IMR-90 (cell line): ENCODE data around the gene KRABD2.

Experiments used
- ATAC-seq: fragments of 200-7000 bp; cut with Tn5 transposase; 2 replicates; pipeline ENCODE4 v1.9.1; 2020; ENCODE audit warnings: low read depth, mild to moderate bottlenecking, moderate library complexity
- BruUV-seq: library from RNA; stranded (reverse); fragments of 400-500 nt; replicated peaks from 2 replicates; lab custom pipeline; 2021; lab: Mats Ljungman, UMichigan
- CTCF ChIA-PET: fragments of 300-600 bp; formaldehyde crosslinking; extraction: SDS; loops from one replicate; lab custom pipeline; 2021; ENCODE audit warnings: antibody characterized with exemption; lab: Yijun Ruan, JAX
- POLR2A ChIA-PET: fragments of 300-600 bp; sonication (Branson Sonifier 250); formaldehyde crosslinking; loops from one replicate; lab custom pipeline; 2022; ENCODE audit warnings: antibody characterized with exemption; ENCODE audit not compliant: unreplicated experiment; lab: Charles Lee
- DNase-seq: peaks from one replicate; pipeline ENCODE4 v3.0.0; 2013
- H2AFZ ChIP-seq: replicated peaks from 2 replicates; pipeline ENCODE3; 2013; ENCODE audit warnings: low read length, mild to moderate bottlenecking; ENCODE audit not compliant: poor library complexity
- H2AK5ac ChIP-seq: 2 replicates; pipeline ENCODE4 v1.6.1; 2013; ENCODE audit warnings: low read depth, low read length, inconsistent platforms
- H2AK9ac ChIP-seq: replicated peaks from 2 replicates; pipeline ENCODE3; 2013; ENCODE audit warnings: mild to moderate bottlenecking, low read depth, low read length, moderate library complexity; ENCODE audit not compliant: poor library complexity
- H2BK120ac ChIP-seq: 2 replicates; pipeline ENCODE4 v1.6.1; 2013; ENCODE audit warnings: low read depth, low read length, inconsistent platforms
- H2BK15ac ChIP-seq: 3 replicates; pipeline ENCODE4 v1.6.1; 2013; ENCODE audit warnings: low read depth, low read length, inconsistent platforms
- H2BK20ac ChIP-seq: 2 replicates; pipeline ENCODE4 v1.6.1; 2013; ENCODE audit warnings: low read depth, mild to moderate bottlenecking, inconsistent platforms, low read length, moderate library complexity
- H2BK5ac ChIP-seq: 2 replicates; pipeline ENCODE4 v1.6.1; 2013; ENCODE audit warnings: mild to moderate bottlenecking, low read depth, low read length, inconsistent platforms; ENCODE audit not compliant: poor library complexity, severe bottlenecking
- H3K14ac ChIP-seq: replicated peaks from 2 replicates; pipeline ENCODE4 v1.6.1; 2013; ENCODE audit warnings: low read depth, low read length, inconsistent platforms
- H3K18ac ChIP-seq: 2 replicates; pipeline ENCODE4 v1.6.1; 2013; ENCODE audit warnings: low read depth, low read length, control low read depth
- H3K23ac ChIP-seq: 2 replicates; pipeline ENCODE4 v1.6.1; 2013; ENCODE audit warnings: low read depth, low read length, inconsistent platforms
- H3K27ac ChIP-seq: 2 replicates; pipeline ENCODE4 v1.5.1; 2013; ENCODE audit warnings: mild to moderate bottlenecking, control low read depth, low read length; ENCODE audit not compliant: insufficient read depth
- H3K27me3 ChIP-seq: 2 replicates; pipeline ENCODE4 v1.6.1; 2013; ENCODE audit warnings: low read length; ENCODE audit not compliant: control insufficient read depth, insufficient read depth
- H3K36me3 ChIP-seq: 2 replicates; pipeline ENCODE4 v1.6.1; 2013; ENCODE audit warnings: low read length, mixed read lengths; ENCODE audit not compliant: control insufficient read depth, insufficient read depth
- H3K4ac ChIP-seq: 2 replicates; pipeline ENCODE4 v1.6.1; 2013; ENCODE audit warnings: low read depth, low read length, inconsistent platforms
- H3K4me1 ChIP-seq: 2 replicates; pipeline ENCODE4 v1.6.1; 2013; ENCODE audit warnings: low read length, mixed read lengths; ENCODE audit not compliant: control insufficient read depth, insufficient read depth
- H3K4me2 ChIP-seq: 2 replicates; pipeline ENCODE4 v1.6.1; 2013; ENCODE audit warnings: low read depth, mild to moderate bottlenecking, control low read depth, low read length, moderate library complexity
- H3K4me3 ChIP-seq: 2 replicates; pipeline ENCODE4 v1.5.1; 2013; ENCODE audit warnings: low read depth, mild to moderate bottlenecking, control low read depth, low read length, moderate library complexity; ENCODE audit not compliant: insufficient read depth
- H3K56ac ChIP-seq: 2 replicates; pipeline ENCODE4 v1.6.1; 2013; ENCODE audit warnings: low read length, inconsistent platforms; ENCODE audit not compliant: insufficient read depth; ENCODE audit errors: extremely low read depth
- H3K79me1 ChIP-seq, 2 experiments: 2 replicates each; pipeline ENCODE4 v1.6.1; 2013; ENCODE audit warnings: low read length in 2 of 2, inconsistent platforms in 1 of 2, low read depth in 1 of 2
- H3K9ac ChIP-seq: 2 replicates; pipeline ENCODE4 v1.6.1; 2013; ENCODE audit warnings: low read depth, low read length, control low read depth
- H3K9me1 ChIP-seq: 2 replicates; pipeline ENCODE4 v1.6.1; 2013; ENCODE audit warnings: low read length, inconsistent platforms; ENCODE audit not compliant: insufficient read depth
- H3K9me3 ChIP-seq: 2 replicates; pipeline ENCODE4 v1.6.1; 2013; ENCODE audit warnings: low read length; ENCODE audit not compliant: control insufficient read depth, insufficient read depth
- H4K20me1 ChIP-seq: 2 replicates; pipeline ENCODE4 v1.6.1; 2013; ENCODE audit warnings: low read length, inconsistent platforms; ENCODE audit not compliant: insufficient read depth
- H4K5ac ChIP-seq: 2 replicates; pipeline ENCODE4 v1.6.1; 2013; ENCODE audit warnings: mild to moderate bottlenecking, low read depth, low read length, control low read depth
- H4K8ac ChIP-seq, 2 experiments: 2 replicates each; pipeline ENCODE4 v1.6.1; 2013; ENCODE audit warnings: low read depth in 2 of 2, low read length in 2 of 2, control low read depth in 1 of 2, inconsistent platforms in 1 of 2
- H4K91ac ChIP-seq: 2 replicates; pipeline ENCODE4 v1.6.1; 2013; ENCODE audit warnings: low read depth, low read length, inconsistent platforms; ENCODE audit not compliant: insufficient read depth
- BHLHE40 ChIP-seq: fragments of 150-350 bp; IDR thresholded peaks from 2 replicates; pipeline ENCODE4 v1.6.1; 2016; ENCODE audit warnings: mild to moderate bottlenecking, low read depth, low read length
- CEBPB ChIP-seq: IDR thresholded peaks from 2 replicates; pipeline ENCODE4 v1.6.1; 2012; ENCODE audit warnings: low read depth, low read length, improper control_type of control experiment
- CHD1 ChIP-seq: IDR thresholded peaks from 2 replicates; pipeline ENCODE4 v1.6.1; 2012; ENCODE audit warnings: low read depth, low read length, improper control_type of control experiment
- CTCF ChIP-seq: conservative IDR thresholded peaks from 2 replicates; pipeline ENCODE4 v1.5.1; 2012; ENCODE audit warnings: mild to moderate bottlenecking, low read depth, low read length, improper control_type of control experiment
- ELK1 ChIP-seq: fragments of 150-350 bp; IDR thresholded peaks from 2 replicates; pipeline ENCODE4 v1.6.1; 2016; ENCODE audit warnings: low read depth, mild to moderate bottlenecking, low read length, moderate library complexity, borderline replicate concordance
- FOS ChIP-seq: fragments of 150-350 bp; IDR thresholded peaks from 2 replicates; pipeline ENCODE4 v1.6.1; 2016; ENCODE audit warnings: low read depth, low read length
- MAFK ChIP-seq: IDR thresholded peaks from 2 replicates; pipeline ENCODE4 v1.6.1; 2012; ENCODE audit warnings: low read depth, low read length, improper control_type of control experiment
- MAZ ChIP-seq: IDR thresholded peaks from 2 replicates; pipeline ENCODE4 v1.6.1; 2012; ENCODE audit warnings: low read depth, mild to moderate bottlenecking, low read length, improper control_type of control experiment, moderate library complexity, borderline replicate concordance
- MXI1 ChIP-seq: IDR thresholded peaks from 2 replicates; pipeline ENCODE4 v1.6.1; 2012; ENCODE audit warnings: low read depth, mild to moderate bottlenecking, low read length, moderate library complexity, borderline replicate concordance
- NFE2L2 ChIP-seq: fragments of 150-350 bp; IDR thresholded peaks from 2 replicates; pipeline ENCODE4 v1.6.1; 2016; ENCODE audit warnings: low read depth, mild to moderate bottlenecking, low read length
- POLR2A ChIP-seq: IDR thresholded peaks from 2 replicates; pipeline ENCODE4 v1.6.1; 2012; ENCODE audit warnings: mild to moderate bottlenecking, low read depth, low read length
- RAD21 ChIP-seq: IDR thresholded peaks from 2 replicates; pipeline ENCODE4 v1.6.1; 2012; ENCODE audit warnings: low read length, improper control_type of control experiment
- RCOR1 ChIP-seq: IDR thresholded peaks from 2 replicates; pipeline ENCODE4 v1.6.1; 2012; ENCODE audit warnings: mild to moderate bottlenecking, low read length, improper control_type of control experiment; ENCODE audit not compliant: insufficient replicate concordance
- RFX5 ChIP-seq: IDR thresholded peaks from 2 replicates; pipeline ENCODE4 v1.8.0; 2012; ENCODE audit warnings: low read depth, mild to moderate bottlenecking, low read length, moderate library complexity
- SMC3 ChIP-seq: fragments of 150-350 bp; IDR thresholded peaks from 2 replicates; pipeline ENCODE4 v1.6.1; 2016; ENCODE audit warnings: low read depth, mild to moderate bottlenecking, antibody characterized with exemption, low read length, moderate library complexity
- USF2 ChIP-seq: fragments of 150-350 bp; IDR thresholded peaks from 2 replicates; pipeline ENCODE4 v1.6.1; 2017; ENCODE audit warnings: mild to moderate bottlenecking, antibody characterized with exemption, low read length, low read depth
- WGBS, 2 experiments: methylation state at CpG; one replicate each; pipeline versions ENCODE4 v1.1.5 to v1.1.7; 2013; ENCODE audit warnings: missing lambda C conversion rate in 2 of 2; ENCODE audit not compliant: insufficient read length in 1 of 2; ENCODE audit errors: extremely low coverage in 2 of 2; 5-methylcytosine and 5-hydroxymethylcytosine counted together
- dilution Hi-C: fragments of 300-500 bp; cut with HindIII; formaldehyde crosslinking; loops from one replicate; pipeline ENCODE4 v1.14.3; 2018; ENCODE audit warnings: low sequenced_read_pairs; ENCODE audit not compliant: unreplicated experiment
- in situ Hi-C: fragments of 300-500 bp; cut with MboI; formaldehyde crosslinking; loops from 3 replicates; pipeline ENCODE4 v1.14.3; 2019; ENCODE audit warnings: low sequenced_read_pairs, inconsistent platforms, mixed read lengths
- intact Hi-C: fragments of 100-400 bp; cut with micrococcal nuclease; formaldehyde crosslinking; loops from 2 replicates; pipeline ENCODE4 v1.10.0; 2022

KRABD2 gene

GRCh38 chr17:8368193-8368592, 8.3 kb downstream of the KRABD2 start:
- H3K9me3 ChIP-seq: no peaks in the 10 kb centered on the region
- no peak overlapping the region for H3K9ac ChIP-seq
- no peak overlapping the region for H3K4me2 ChIP-seq
- ChIA-PET POLR2A (no interaction called here), CTCF (interaction anchor here (0.6 kb wide), 1 partner anchor 42 kb away, joined by 3 read pairs; no protein-coding TSS in a partner anchor)
- H3K36me3 ChIP-seq: peaks cover 15% of the 10 kb centered on the region
- TF ChIP-seq NFE2L2: no peak
- TF ChIP-seq BHLHE40: no peak
- TF ChIP-seq MAFK: no peak
- TF ChIP-seq CTCF: no peak
- no peak for TF ChIP-seq CEBPB
- no peak for TF ChIP-seq RAD21
- TF ChIP-seq SMC3: no peak
- no peak for TF ChIP-seq CHD1
- no peak for TF ChIP-seq RFX5
- no peak for TF ChIP-seq MAZ
- no peak for TF ChIP-seq MXI1
- TF ChIP-seq RCOR1: no peak
- TF ChIP-seq ELK1: no peak
- TF ChIP-seq USF2: no peak
- TF ChIP-seq FOS: no peak
- no peak for TF ChIP-seq POLR2A
- no peak overlapping the region for H3K4me3 ChIP-seq
- BruUV-seq: no TSS peak
- no peak overlapping the region for H4K5ac ChIP-seq
- dilution Hi-C loops (no loop called here), in situ Hi-C loops (no loop called here), intact Hi-C loops (no loop called here)
- H4K8ac ChIP-seq: no peak overlapping the region
- H2BK20ac ChIP-seq: no peak overlapping the region
- no peak overlapping the region for H2BK15ac ChIP-seq
- no peak overlapping the region for H2AK5ac ChIP-seq
- ATAC-seq (no peak), DNase-seq (no peak)
- H2BK120ac ChIP-seq: no peak overlapping the region
- no peak overlapping the region for H4K91ac ChIP-seq
- H2AFZ ChIP-seq: no peak overlapping the region
- peaks cover 16% of the 10 kb centered on the region for H3K9me1 ChIP-seq
- H3K4me1 ChIP-seq: peaks cover 17% of the 10 kb centered on the region
- no peak overlapping the region for H3K56ac ChIP-seq
- H3K79me1 ChIP-seq: peaks cover 5 to 13% of the 10 kb centered on the region in 2 experiments
- H3K27ac ChIP-seq: no peak overlapping the region
- H3K14ac ChIP-seq: no peak overlapping the region
- H3K4ac ChIP-seq: no peak overlapping the region
- no peaks in the 10 kb centered on the region for H3K27me3 ChIP-seq
- no peak overlapping the region for H2AK9ac ChIP-seq
- H3K18ac ChIP-seq: no peak overlapping the region
- no peak overlapping the region for H3K23ac ChIP-seq
- no CpG with 5 or more reads among the region's 3 CpGs for WGBS, 2 experiments
- H4K20me1 ChIP-seq: no peaks in the 10 kb centered on the region; the same call in 1 of the 2 replicates
- no peak overlapping the region for H2BK5ac ChIP-seq
